K562 (cell line): ENCODE data around the gene ZNF169. TPM values are rescaled to one million over a fixed set of nuclear protein-coding genes. Genes with fewer than 3 reads are reported as not detected.
A peak's percentile ranks its signal among the peaks of the same experiment; 100 is the strongest.

ENCODE experiments used
- MGA ChIP-seq: fragments of 450-650 bp; IDR thresholded peaks from 2 replicates; pipeline ENCODE4 v1.6.1; 2016; ENCODE audit warnings: mild to moderate bottlenecking, moderate library complexity
- TEAD1 ChIP-seq, 2 experiments: fragments of 450-650 bp in 1 of 2; sonication (generic) in 1 of 2; formaldehyde crosslinking; IDR thresholded peaks; 2 replicates each; pipeline versions ENCODE4 v1.4.0 to v1.8.0; 2020 to 2022; ENCODE audit warnings: mild to moderate bottlenecking in 2 of 2, missing genetic modification reagents in 1 of 2
- TSC22D4 ChIP-seq: fragments of 450-650 bp; IDR thresholded peaks from 2 replicates; pipeline ENCODE4 v1.6.1; 2016; ENCODE audit warnings: missing genetic modification characterization, missing biosample characterization, control low read depth
- polyA plus RNA-seq, 8 experiments: library from polyadenylated mRNA; depleted of rRNA in 4 of 8; stranded (reverse) in 5 of 8; unstranded in 3 of 8; fragments of >200 nt; fragmentation: Nextera tagmentation in 2 of 8; fragmentation: Illumina TruSeq in 1 of 8; extraction: Ambion mirVana in 2 of 8; extraction: Trizol in 1 of 8; gene quantifications; 2 replicates each; pipeline versions ENCODE4 v1.2.1 to v1.2.3, GENCODE V29; 2011 to 2014; ENCODE audit warnings: inconsistent platforms in 1 of 8, missing spikeins in 1 of 8
- total RNA-seq, 7 experiments: library from RNA; depleted of rRNA in 6 of 7; stranded (reverse); fragments of >200 nt in 6 of 7; fragmentation: Illumina TruSeq in 2 of 7; extraction: Trizol in 2 of 7; gene quantifications; 2 replicates each; pipeline versions ENCODE4 v1.2.1 to v1.2.3, GENCODE V29; 2011 to 2021; ENCODE audit warnings: low replicate concordance in 1 of 7

The ZNF169 gene
- total and polyA plus RNA-seq, 9 of the 15 experiments (the other 6 are each of a cell fraction or from before 2014, with no cell fraction given) = 2.0 to 16.2 (median 5.6) TPM

- TF ChIP-seq MGA (peak; percentile 50; the same call in 1 of the 2 replicates), TEAD1 (CRISPR knock-in tag; IDR thresholded peaks at IDR 0.05) (0 out of 4 replicates have a peak, but pooled peaks of 1 of the 2 experiments have one; percentile 1), TSC22D4 (tag) (no peak)
These were observed 42.5 kb downstream of the ZNF169 start (continued) for GRCh38 chr9:94301583-94301982.
